SK-N-SH (cell line): Measurements from ENCODE around the gene DNAJA2.

Experiments
- CTCF ChIP-seq: fragments of 200-600 bp; sonication (generic); IDR thresholded peaks from 2 replicates; pipeline ENCODE4 v1.6.1; 2017; ENCODE audit warnings: antibody characterized with exemption, mild to moderate bottlenecking, moderate library complexity
- POLR2AphosphoS5 ChIP-seq: IDR thresholded peaks from 2 replicates; pipeline ENCODE4 v1.6.1; 2012; ENCODE audit warnings: low read depth, low read length
- TF ChIP-seq, protein P1 (sequence below): IDR thresholded peaks from 2 replicates; pipeline ENCODE4 v1.4.0; 2012; ENCODE audit warnings: low read depth, borderline replicate concordance

DNA sequence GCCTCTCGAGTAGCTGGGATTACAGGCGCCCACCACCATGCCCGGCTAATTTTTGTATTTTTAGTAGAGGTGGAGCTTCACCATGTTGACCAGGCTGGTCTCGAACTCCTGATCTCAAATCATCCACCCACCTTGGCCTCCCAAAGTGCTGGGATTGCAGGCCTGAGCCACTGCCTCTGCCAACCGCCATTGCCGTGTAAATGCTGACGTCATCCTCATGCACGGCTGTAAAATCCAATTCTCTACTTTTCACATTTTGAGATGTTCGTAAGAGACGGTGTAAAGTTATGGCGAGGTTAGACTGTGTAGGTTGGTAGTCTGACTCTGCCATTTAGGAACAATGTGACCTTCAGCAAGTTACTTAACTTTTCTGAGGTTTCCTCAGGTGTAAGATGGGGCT is 1.7 kb upstream of the DNAJA2 start:
- TF ChIP-seq, protein P1, sequence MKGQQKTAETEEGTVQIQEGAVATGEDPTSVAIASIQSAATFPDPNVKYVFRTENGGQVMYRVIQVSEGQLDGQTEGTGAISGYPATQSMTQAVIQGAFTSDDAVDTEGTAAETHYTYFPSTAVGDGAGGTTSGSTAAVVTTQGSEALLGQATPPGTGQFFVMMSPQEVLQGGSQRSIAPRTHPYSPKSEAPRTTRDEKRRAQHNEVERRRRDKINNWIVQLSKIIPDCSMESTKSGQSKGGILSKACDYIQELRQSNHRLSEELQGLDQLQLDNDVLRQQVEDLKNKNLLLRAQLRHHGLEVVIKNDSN = no peak
- no peak for TF ChIP-seq POLR2AphosphoS5
- TF ChIP-seq CTCF = no peak
